ENCODE measurements around the gene FAM110A. TPM values are rescaled to one million over a fixed set of nuclear protein-coding genes. Genes with fewer than 3 reads are reported as not detected.

Gene FAM110A
- total RNA-seq, 2 donors from 2014 or later: 5.7 to 5.8 TPM

- no peak for DNase-seq (ENCODE audit: low spot score)
- Histone ChIP-seq H3K27me3 (no peaks in the 10 kb centered on the region), H3K9me3 (no peaks in the 10 kb centered on the region), H3K4me1 (peaks cover 0 to 9% of the 10 kb centered on the region in 2 donors), H3K36me3 (no peaks in the 10 kb centered on the region), H3K4me3 (no peak overlapping the region), H3K27ac (no peak overlapping the region)
- TF ChIP-seq CTCF (IDR thresholded peaks at IDR 0.05): no peak
Observed at GRCh38 chr20:822651-823573, 10.6 kb upstream of the FAM110A start.

DNA sequence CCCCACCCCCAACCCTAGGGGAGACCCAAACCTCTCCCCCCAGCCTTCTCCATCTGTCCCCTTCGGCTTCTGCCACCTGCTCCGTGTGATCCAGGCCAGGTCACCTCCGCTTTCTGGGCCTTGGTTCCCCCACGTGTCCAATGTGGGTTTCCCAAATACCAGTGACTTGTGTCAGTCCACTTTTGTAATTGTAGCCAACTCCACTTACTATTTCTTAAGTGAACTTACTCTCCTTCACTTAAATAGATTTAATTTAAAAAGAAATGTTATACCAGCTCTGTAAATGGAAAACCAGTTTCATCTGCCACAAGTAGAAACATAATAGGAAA is 10.0 kb upstream of the FAM110A start:
- H3K27ac ChIP-seq: no peak overlapping the region
- no peak for TF ChIP-seq CTCF (IDR thresholded peaks at IDR 0.05)

GRCh38 chr20:824490-824889 is 9.0 kb upstream of the FAM110A start:
- no peaks in the 10 kb centered on the region for H3K27me3 ChIP-seq
- no peak for TF ChIP-seq CTCF (IDR thresholded peaks at IDR 0.05)
- no peak for DNase-seq (ENCODE audit: low spot score)
- peaks cover 0 to 9% of the 10 kb centered on the region in 2 donors for H3K4me1 ChIP-seq
- H3K36me3 ChIP-seq: no peaks in the 10 kb centered on the region
- H3K4me3 ChIP-seq: no peak overlapping the region
- no peaks in the 10 kb centered on the region for H3K9me3 ChIP-seq
- H3K27ac ChIP-seq: no peak overlapping the region

More for the DNA sequence above, 10.0 kb upstream of the FAM110A start:
- no peaks in the 10 kb centered on the region for H3K9me3 ChIP-seq
- no peaks in the 10 kb centered on the region for H3K36me3 ChIP-seq
- H3K4me1 ChIP-seq: peaks cover 0 to 9% of the 10 kb centered on the region in 2 donors
- no peaks in the 10 kb centered on the region for H3K27me3 ChIP-seq
- DNase-seq (ENCODE audit: low spot score): no peak
- no peak overlapping the region for H3K4me3 ChIP-seq

DNA sequence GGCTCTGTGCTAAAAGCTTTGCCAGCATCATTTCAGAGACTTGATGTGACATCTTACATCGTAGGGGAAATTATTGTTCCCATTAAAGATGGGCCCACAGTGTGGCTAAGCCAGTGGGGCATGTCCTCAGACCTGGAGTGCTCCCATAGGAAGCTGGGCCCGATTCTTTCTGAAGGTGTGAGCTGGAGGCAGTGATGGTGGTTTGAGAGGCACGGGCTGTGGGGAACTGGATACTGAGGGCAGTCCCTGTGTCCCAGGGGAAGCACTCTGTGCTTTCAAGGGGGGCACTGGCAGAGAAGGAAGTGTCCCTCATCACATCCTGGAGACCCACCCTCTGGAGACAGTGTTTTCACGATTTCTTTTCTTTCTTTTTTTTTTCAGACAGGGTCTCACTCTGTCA is 8.6 kb upstream of the FAM110A start:
- Histone ChIP-seq H3K27ac (no peak overlapping the region), H3K27me3 (no peaks in the 10 kb centered on the region), H3K4me1 (peaks cover 0 to 9% of the 10 kb centered on the region in 2 donors), H3K36me3 (no peaks in the 10 kb centered on the region), H3K9me3 (no peaks in the 10 kb centered on the region), H3K4me3 (no peak overlapping the region)
- no peak for DNase-seq (ENCODE audit: low spot score)
- TF ChIP-seq CTCF (IDR thresholded peaks at IDR 0.05): no peak

DNA sequence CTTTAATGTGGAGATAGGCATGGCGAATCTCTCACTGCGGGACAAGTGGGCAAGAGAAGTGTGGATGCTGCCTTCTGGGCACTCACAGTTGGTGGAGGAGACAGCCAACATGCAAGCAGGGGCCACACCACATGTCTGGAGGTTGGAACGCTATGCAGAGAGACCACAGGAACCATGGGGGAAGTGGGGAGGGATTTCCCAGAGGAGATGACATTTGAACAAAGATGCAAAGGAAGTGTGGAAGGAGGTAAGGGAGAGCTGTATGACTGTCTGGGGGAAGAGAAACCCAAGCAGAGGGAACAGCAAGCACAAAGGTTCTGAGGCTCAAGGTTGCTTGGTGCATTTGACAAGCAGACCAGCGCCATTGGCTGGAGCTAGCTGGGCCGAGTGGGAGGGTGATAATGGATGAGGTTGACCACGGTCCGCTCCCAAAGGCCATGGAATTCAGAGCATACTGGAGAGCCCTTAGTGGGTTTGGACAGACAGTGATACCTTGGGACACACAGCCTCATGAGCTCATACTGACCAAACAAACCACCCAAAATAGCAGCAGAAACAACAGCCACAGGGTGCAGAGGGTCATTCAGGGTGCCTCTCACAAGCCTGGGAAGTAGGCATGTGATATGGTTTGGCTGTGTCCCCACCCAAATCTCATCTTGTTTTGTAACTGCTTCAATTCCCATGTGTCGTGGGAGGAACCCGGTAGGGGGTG is 7.6 kb upstream of the FAM110A start:
- Histone ChIP-seq H3K27ac (no peak overlapping the region), H3K4me1 (peaks cover 0 to 9% of the 10 kb centered on the region in 2 donors), H3K4me3 (no peak overlapping the region), H3K36me3 (no peaks in the 10 kb centered on the region), H3K27me3 (no peaks in the 10 kb centered on the region), H3K9me3 (no peaks in the 10 kb centered on the region)
- no peak for DNase-seq (ENCODE audit: low spot score)
- TF ChIP-seq CTCF (IDR thresholded peaks at IDR 0.05): no peak
